Activated CD4-positive, alpha-beta T cell treated with anti-CD3 and anti-CD28 coated beads for 36 hours (primary cell): Measurements from ENCODE around the gene AGXT2. TPM values are rescaled to one million over a fixed set of nuclear protein-coding genes. Genes with fewer than 3 reads are reported as not detected.

ENCODE experiments used
- ATAC-seq: fragments of 200-7000 bp; cut with Tn5 transposase; one replicate; pipeline ENCODE4 v1.10.0; 2021; ENCODE audit warnings: mild to moderate bottlenecking, moderate library complexity
- CTCF ChIA-PET: fragments of 350-600 bp; sonication (Branson Sonifier 250); formaldehyde crosslinking; loops from one replicate; lab custom pipeline; 2021; ENCODE audit warnings: antibody characterized with exemption; lab: Charles Lee
- POLR2A ChIA-PET: fragments of 350-600 bp; sonication (Branson Sonifier 250); formaldehyde crosslinking; loops from one replicate; lab custom pipeline; 2021; ENCODE audit warnings: antibody characterized with exemption, inconsistent platforms; lab: Charles Lee
- DNase-seq: peaks from one replicate; pipeline ENCODE4 v3.0.0-alpha.2; 2020
- H3K27ac Mint-ChIP-seq: one replicate; pipeline ENCODE4 v1.8.0; 2021; ENCODE audit warnings: mixed read lengths
- H3K27me3 Mint-ChIP-seq: one replicate; pipeline ENCODE4 v1.8.0; 2021; ENCODE audit warnings: mixed read lengths
- H3K36me3 Mint-ChIP-seq: one replicate; pipeline ENCODE4 v1.8.0; 2021; ENCODE audit warnings: low read depth, mixed read lengths
- H3K4me1 Mint-ChIP-seq: one replicate; pipeline ENCODE4 v1.8.0; 2021; ENCODE audit warnings: mixed read lengths
- H3K4me3 Mint-ChIP-seq: one replicate; pipeline ENCODE4 v1.8.0; 2021; ENCODE audit warnings: mild to moderate bottlenecking, moderate library complexity, mixed read lengths
- H3K9me3 Mint-ChIP-seq: one replicate; pipeline ENCODE4 v1.8.0; 2021; ENCODE audit warnings: low read depth, mixed read lengths
- intact Hi-C, 2 experiments: fragments of 100-400 bp; cut with DNase I in 1 of 2; cut with micrococcal nuclease in 1 of 2; formaldehyde crosslinking; loops; one replicate each; pipeline versions ENCODE4 v1.14.2 to v1.15.1; 2022 to 2024; cut with DNase I, micrococcal nuclease
- total RNA-seq, 2 experiments: library from RNA; stranded (reverse); gene quantifications; one replicate each; pipeline ENCODE4 v1.2.3, GENCODE V29; 2021

The AGXT2 gene
- total RNA-seq, result not detected

- H3K36me3 Mint-ChIP-seq, result no peaks in the 10 kb centered on the region
- H3K27ac Mint-ChIP-seq, result no peak within 1 kb of the TSS
- no peak within 1 kb of the TSS for H3K4me3 Mint-ChIP-seq
- H3K4me1 Mint-ChIP-seq, result no peaks in the 10 kb centered on the region
- POLR2A ChIA-PET, result no interaction called here
- ATAC-seq (no peak), DNase-seq (no peak)
- intact Hi-C loops, result no loop called here
- peaks cover 23% of the 10 kb centered on the region for H3K27me3 Mint-ChIP-seq
- CTCF ChIA-PET, result no interaction called here
- H3K9me3 Mint-ChIP-seq, result no peaks in the 10 kb centered on the region
Measured at GRCh38 chr5:35047785-35048404, at the start of gene AGXT2. Gene AGXT2, minus strand, starts transcription at chr5:35047949. Its CDS starts 57 bp downstream, at chr5:35047892.

GRCh38 chr5:35096932-35097331 is 49.2 kb upstream of the AGXT2 start:
- intact Hi-C loops, result no loop called here
- Mint-ChIP-seq H3K36me3 (no peaks in the 10 kb centered on the region), H3K27me3 (peaks cover 13% of the 10 kb centered on the region), H3K9me3 (no peaks in the 10 kb centered on the region), H3K4me1 (peaks cover 3% of the 10 kb centered on the region), H3K4me3 (no peak overlapping the region), H3K27ac (no peak overlapping the region)
- ATAC-seq (no peak), DNase-seq (no peak)
- ChIA-PET POLR2A (no interaction called here), CTCF (no interaction called here)

- peaks cover 12% of the 10 kb centered on the region for H3K27me3 Mint-ChIP-seq
- no peak overlapping the region for H3K4me3 Mint-ChIP-seq
- ATAC-seq, result no peak
- POLR2A ChIA-PET, result no interaction called here
- H3K27ac Mint-ChIP-seq, result no peak overlapping the region
- H3K4me1 Mint-ChIP-seq, result peaks cover 3% of the 10 kb centered on the region
- no peaks in the 10 kb centered on the region for H3K9me3 Mint-ChIP-seq
- DNase-seq, result no peak
- intact Hi-C loops, result no loop called here
- H3K36me3 Mint-ChIP-seq, result no peaks in the 10 kb centered on the region
- CTCF ChIA-PET, result no interaction called here
Measured at GRCh38 chr5:35096216-35096615, 48.5 kb upstream of the AGXT2 start.

GRCh38 chr5:35095366-35095765 is 47.6 kb upstream of the AGXT2 start:
- H3K4me3 Mint-ChIP-seq, result no peak overlapping the region
- H3K27ac Mint-ChIP-seq, result no peak overlapping the region
- H3K9me3 Mint-ChIP-seq, result no peaks in the 10 kb centered on the region
- ChIA-PET POLR2A (no interaction called here), CTCF (interaction anchor here (0.5 kb wide), 1 partner anchor 22 kb away, joined by 3 read pairs; no protein-coding TSS in a partner anchor)
- intact Hi-C loops, result no loop called here
- H3K27me3 Mint-ChIP-seq, result peaks cover 10% of the 10 kb centered on the region
- peaks cover 3% of the 10 kb centered on the region for H3K4me1 Mint-ChIP-seq
- H3K36me3 Mint-ChIP-seq, result no peaks in the 10 kb centered on the region
- DNase-seq, result no peak
- ATAC-seq, result no peak

- CTCF ChIA-PET, result interaction anchor here (0.5 to 0.6 kb wide), 2 partner anchors 17 to 23 kb away, joined by 3 read pairs; no protein-coding TSS in a partner anchor
- no peaks in the 10 kb centered on the region for H3K9me3 Mint-ChIP-seq
- intact Hi-C loops, result no loop called here
- H3K36me3 Mint-ChIP-seq, result no peaks in the 10 kb centered on the region
- H3K4me3 Mint-ChIP-seq, result no peak overlapping the region
- ATAC-seq (no peak), DNase-seq (no peak)
- H3K27ac Mint-ChIP-seq, result no peak overlapping the region
- POLR2A ChIA-PET, result no interaction called here
- peaks cover 10% of the 10 kb centered on the region for H3K27me3 Mint-ChIP-seq
- peaks cover 3% of the 10 kb centered on the region for H3K4me1 Mint-ChIP-seq
Measured at GRCh38 chr5:35094948-35095347, 47.2 kb upstream of the AGXT2 start.

GRCh38 chr5:35092703-35093102 is 45.0 kb upstream of the AGXT2 start:
- POLR2A ChIA-PET, result no interaction called here
- H3K36me3 Mint-ChIP-seq, result no peaks in the 10 kb centered on the region
- H3K4me3 Mint-ChIP-seq, result no peak overlapping the region
- H3K27me3 Mint-ChIP-seq, result peaks cover 10% of the 10 kb centered on the region
- CTCF ChIA-PET, result interaction anchor here (1.1 kb wide), 1 partner anchor 90 kb away, joined by 3 read pairs; no protein-coding TSS in a partner anchor
- peaks cover 3% of the 10 kb centered on the region for H3K4me1 Mint-ChIP-seq
- no peak for DNase-seq
- intact Hi-C loops, result no loop called here
- no peaks in the 10 kb centered on the region for H3K9me3 Mint-ChIP-seq
- no peak overlapping the region for H3K27ac Mint-ChIP-seq
- no peak for ATAC-seq

GRCh38 chr5:35091704-35092103 is 44.0 kb upstream of the AGXT2 start:
- Mint-ChIP-seq H3K27ac (no peak overlapping the region), H3K36me3 (no peaks in the 10 kb centered on the region), H3K9me3 (no peaks in the 10 kb centered on the region), H3K27me3 (peaks cover 8% of the 10 kb centered on the region), H3K4me3 (no peak overlapping the region), H3K4me1 (peaks cover 3% of the 10 kb centered on the region)
- POLR2A ChIA-PET, result no interaction called here
- CTCF ChIA-PET, result no interaction called here
- DNase-seq, result no peak
- no peak for ATAC-seq
- intact Hi-C loops, result loop anchor here in 1 of 2 experiments (2.0 kb wide), 1 partner anchor 345 kb away; no protein-coding TSS in a partner anchor

- no peak for ATAC-seq
- ChIA-PET CTCF (interaction anchor here (0.8 to 1.3 kb wide), 5 partner anchors 9 to 837 kb away, joined by 3 to 8 read pairs (median 5); no protein-coding TSS in a partner anchor), POLR2A (no interaction called here)
- Mint-ChIP-seq H3K36me3 (no peaks in the 10 kb centered on the region), H3K27me3 (peaks cover 10% of the 10 kb centered on the region), H3K9me3 (no peaks in the 10 kb centered on the region), H3K27ac (no peak overlapping the region), H3K4me1 (peaks cover 3% of the 10 kb centered on the region), H3K4me3 (no peak overlapping the region)
- intact Hi-C loops, result loop anchor here (1.0 to 2.0 kb wide), 5 partner anchors 93 to 837 kb away; no protein-coding TSS in a partner anchor
- peak; percentile 73 for DNase-seq
Measured at GRCh38 chr5:35089334-35090314, 41.9 kb upstream of the AGXT2 start.

- ChIA-PET POLR2A (no interaction called here), CTCF (interaction anchor here (0.6 to 2.5 kb wide), 4 partner anchors 125 to 838 kb away, joined by 3 to 12 read pairs (median 3); no protein-coding TSS in a partner anchor)
- intact Hi-C loops, result loop anchor here in 1 of 2 experiments (2.0 kb wide), 1 partner anchor 95 kb away; no protein-coding TSS in a partner anchor
- no peaks in the 10 kb centered on the region for H3K36me3 Mint-ChIP-seq
- no peak overlapping the region for H3K27ac Mint-ChIP-seq
- no peaks in the 10 kb centered on the region for H3K9me3 Mint-ChIP-seq
- H3K4me1 Mint-ChIP-seq, result no peaks in the 10 kb centered on the region
- ATAC-seq (no peak), DNase-seq (no peak)
- H3K27me3 Mint-ChIP-seq, result peaks cover 10% of the 10 kb centered on the region
- H3K4me3 Mint-ChIP-seq, result no peak overlapping the region
Measured at GRCh38 chr5:35087991-35088390, 40.2 kb upstream of the AGXT2 start.

- CTCF ChIA-PET, result no interaction called here
Measured at GRCh38 chr5:35083150-35083549, 35.4 kb upstream of the AGXT2 start.

GRCh38 chr5:35082530-35082929 is 34.8 kb upstream of the AGXT2 start:
- Mint-ChIP-seq H3K36me3 (no peaks in the 10 kb centered on the region), H3K27me3 (peaks cover 11% of the 10 kb centered on the region), H3K4me1 (no peaks in the 10 kb centered on the region), H3K9me3 (no peaks in the 10 kb centered on the region), H3K4me3 (no peak overlapping the region), H3K27ac (no peak overlapping the region)
- intact Hi-C loops, result no loop called here
- ChIA-PET CTCF (interaction anchor here (0.6 kb wide), 2 partner anchors 121 to 606 kb away, joined by 3 to 4 read pairs; no protein-coding TSS in a partner anchor), POLR2A (no interaction called here)
- no peak for ATAC-seq
- DNase-seq, result no peak

More at GRCh38 chr5:35083150-35083549, 35.4 kb upstream of the AGXT2 start:
- Mint-ChIP-seq H3K4me1 (no peaks in the 10 kb centered on the region), H3K9me3 (no peaks in the 10 kb centered on the region), H3K27me3 (peaks cover 8% of the 10 kb centered on the region), H3K27ac (no peak overlapping the region), H3K4me3 (no peak overlapping the region), H3K36me3 (no peaks in the 10 kb centered on the region)
- DNase-seq (no peak), ATAC-seq (no peak)
- POLR2A ChIA-PET, result no interaction called here
- intact Hi-C loops, result no loop called here
